ENCODE data around the gene CABLES2.
A peak's percentile ranks its signal among the peaks of the same experiment; 100 is the strongest.

The CABLES2 gene

GRCh38 chr20:62368392-62368975, 38.6 kb downstream of the CABLES2 start:
- H3K27me3 ChIP-seq (ENCODE audit: control insufficient read depth, insufficient read depth, low read length) = no peaks in the 10 kb centered on the region
- no peaks in the 10 kb centered on the region for H3K36me3 ChIP-seq (ENCODE audit: control insufficient read depth, low read depth, low read length)
- H3K4me3 ChIP-seq (ENCODE audit: low read length) = peak overlapping the region; percentile 53
- no peaks in the 10 kb centered on the region for H3K9me3 ChIP-seq (ENCODE audit: control insufficient read depth, low read depth, low read length)
- H3K27ac ChIP-seq (ENCODE audit: low read length) = no peak overlapping the region
- peak overlapping the region; percentile 34 for H3K9ac ChIP-seq (ENCODE audit: low read length)
- H3K4me1 ChIP-seq (ENCODE audit: control insufficient read depth, low read depth, low read length) = peaks cover 45% of the 10 kb centered on the region

- H3K27me3 ChIP-seq (ENCODE audit: control insufficient read depth, insufficient read depth, low read length) = no peaks in the 10 kb centered on the region
- H3K4me3 ChIP-seq (ENCODE audit: low read length) = peak overlapping the region; percentile 53
- H3K9ac ChIP-seq (ENCODE audit: low read length) = peak overlapping the region; percentile 34
- no peak overlapping the region for H3K27ac ChIP-seq (ENCODE audit: low read length)
- peaks cover 50% of the 10 kb centered on the region for H3K4me1 ChIP-seq (ENCODE audit: control insufficient read depth, low read depth, low read length)
- H3K9me3 ChIP-seq (ENCODE audit: control insufficient read depth, low read depth, low read length) = no peaks in the 10 kb centered on the region
- no peaks in the 10 kb centered on the region for H3K36me3 ChIP-seq (ENCODE audit: control insufficient read depth, low read depth, low read length)
Measured at GRCh38 chr20:62367633-62368391, 39.3 kb downstream of the CABLES2 start.

GRCh38 chr20:62367136-62367632, 39.9 kb downstream of the CABLES2 start, which contains the start of gene LAMA5:
TSS of gene LAMA5 (minus strand) at chr20:62367312. CDS start at chr20:62367245, 67 bp downstream.
- Histone ChIP-seq H3K4me1 (ENCODE audit: control insufficient read depth, low read depth, low read length) (peaks cover 54% of the 10 kb centered on the region), H3K36me3 (ENCODE audit: control insufficient read depth, low read depth, low read length) (no peaks in the 10 kb centered on the region), H3K4me3 (ENCODE audit: low read length) (peak within 1 kb of the TSS; percentile 70), H3K9me3 (ENCODE audit: control insufficient read depth, low read depth, low read length) (no peaks in the 10 kb centered on the region), H3K27me3 (ENCODE audit: control insufficient read depth, insufficient read depth, low read length) (no peaks in the 10 kb centered on the region), H3K9ac (ENCODE audit: low read length) (peak within 1 kb of the TSS; percentile 55), H3K27ac (ENCODE audit: low read length) (no peak within 1 kb of the TSS)

GRCh38 chr20:62366370-62367135, 40.5 kb downstream of the CABLES2 start:
- no peak overlapping the region for H3K27ac ChIP-seq (ENCODE audit: low read length)
- peaks cover 58% of the 10 kb centered on the region for H3K4me1 ChIP-seq (ENCODE audit: control insufficient read depth, low read depth, low read length)

GRCh38 chr20:62365814-62366369, 41.2 kb downstream of the CABLES2 start:
- H3K27ac ChIP-seq (ENCODE audit: low read length) = no peak overlapping the region
- peak overlapping the region; percentile 70 for H3K4me3 ChIP-seq (ENCODE audit: low read length)
- no peaks in the 10 kb centered on the region for H3K36me3 ChIP-seq (ENCODE audit: control insufficient read depth, low read depth, low read length)
- H3K9ac ChIP-seq (ENCODE audit: low read length) = peak overlapping the region; percentile 21
- H3K9me3 ChIP-seq (ENCODE audit: control insufficient read depth, low read depth, low read length) = no peaks in the 10 kb centered on the region
- no peaks in the 10 kb centered on the region for H3K27me3 ChIP-seq (ENCODE audit: control insufficient read depth, insufficient read depth, low read length)
- H3K4me1 ChIP-seq (ENCODE audit: control insufficient read depth, low read depth, low read length) = peaks cover 65% of the 10 kb centered on the region

More at GRCh38 chr20:62366370-62367135, 40.5 kb downstream of the CABLES2 start:
- Histone ChIP-seq H3K4me3 (ENCODE audit: low read length) (peak overlapping the region; percentile 70), H3K27me3 (ENCODE audit: control insufficient read depth, insufficient read depth, low read length) (no peaks in the 10 kb centered on the region), H3K9ac (ENCODE audit: low read length) (peak overlapping the region; percentile 55), H3K36me3 (ENCODE audit: control insufficient read depth, low read depth, low read length) (no peaks in the 10 kb centered on the region), H3K9me3 (ENCODE audit: control insufficient read depth, low read depth, low read length) (no peaks in the 10 kb centered on the region)

GRCh38 chr20:62364911-62365736, 42.0 kb downstream of the CABLES2 start:
- Histone ChIP-seq H3K27ac (ENCODE audit: low read length) (no peak overlapping the region), H3K27me3 (ENCODE audit: control insufficient read depth, insufficient read depth, low read length) (no peaks in the 10 kb centered on the region), H3K9me3 (ENCODE audit: control insufficient read depth, low read depth, low read length) (no peaks in the 10 kb centered on the region), H3K36me3 (ENCODE audit: control insufficient read depth, low read depth, low read length) (no peaks in the 10 kb centered on the region), H3K9ac (ENCODE audit: low read length) (no peak overlapping the region), H3K4me3 (ENCODE audit: low read length) (peak overlapping the region; percentile 70), H3K4me1 (ENCODE audit: control insufficient read depth, low read depth, low read length) (peaks cover 62% of the 10 kb centered on the region)

- H3K4me1 ChIP-seq (ENCODE audit: control insufficient read depth, low read depth, low read length) = peaks cover 59% of the 10 kb centered on the region
Measured at GRCh38 chr20:62363920-62364851, 42.9 kb downstream of the CABLES2 start.

GRCh38 chr20:62362991-62363919, 43.8 kb downstream of the CABLES2 start:
- Histone ChIP-seq H3K9ac (ENCODE audit: low read length) (no peak overlapping the region), H3K9me3 (ENCODE audit: control insufficient read depth, low read depth, low read length) (no peaks in the 10 kb centered on the region), H3K36me3 (ENCODE audit: control insufficient read depth, low read depth, low read length) (no peaks in the 10 kb centered on the region), H3K27ac (ENCODE audit: low read length) (no peak overlapping the region), H3K27me3 (ENCODE audit: control insufficient read depth, insufficient read depth, low read length) (no peaks in the 10 kb centered on the region), H3K4me3 (ENCODE audit: low read length) (no peak overlapping the region), H3K4me1 (ENCODE audit: control insufficient read depth, low read depth, low read length) (peaks cover 56% of the 10 kb centered on the region)

More at GRCh38 chr20:62363920-62364851, 42.9 kb downstream of the CABLES2 start:
- no peaks in the 10 kb centered on the region for H3K27me3 ChIP-seq (ENCODE audit: control insufficient read depth, insufficient read depth, low read length)
- H3K9ac ChIP-seq (ENCODE audit: low read length) = no peak overlapping the region
- no peaks in the 10 kb centered on the region for H3K36me3 ChIP-seq (ENCODE audit: control insufficient read depth, low read depth, low read length)
- H3K27ac ChIP-seq (ENCODE audit: low read length) = no peak overlapping the region
- no peak overlapping the region for H3K4me3 ChIP-seq (ENCODE audit: low read length)
- no peaks in the 10 kb centered on the region for H3K9me3 ChIP-seq (ENCODE audit: control insufficient read depth, low read depth, low read length)

GRCh38 chr20:62362590-62362940, 44.5 kb downstream of the CABLES2 start:
- Histone ChIP-seq H3K9ac (ENCODE audit: low read length) (no peak overlapping the region), H3K27ac (ENCODE audit: low read length) (no peak overlapping the region), H3K9me3 (ENCODE audit: control insufficient read depth, low read depth, low read length) (no peaks in the 10 kb centered on the region), H3K4me1 (ENCODE audit: control insufficient read depth, low read depth, low read length) (peaks cover 51% of the 10 kb centered on the region), H3K27me3 (ENCODE audit: control insufficient read depth, insufficient read depth, low read length) (no peaks in the 10 kb centered on the region), H3K36me3 (ENCODE audit: control insufficient read depth, low read depth, low read length) (no peaks in the 10 kb centered on the region), H3K4me3 (ENCODE audit: low read length) (no peak overlapping the region)
